Breast epithelium (tissue), 3 donors: ENCODE data around the gene GUCA1A.

Source experiments
- CTCF ChIP-seq, 3 donors: fragments of 450-650 bp; IDR thresholded peaks; one replicate each; pipeline ENCODE4 v1.5.1; 2016 to 2017; ENCODE audit warnings: antibody characterized with exemption in 3 of 3, mild to moderate bottlenecking in 3 of 3, moderate library complexity in 3 of 3
- POLR2A ChIP-seq: fragments of 450-650 bp; IDR thresholded peaks from one replicate; pipeline ENCODE4 v1.6.1; 2016; ENCODE audit warnings: antibody characterized with exemption, mild to moderate bottlenecking, moderate library complexity
- POLR2AphosphoS5 ChIP-seq, 3 donors: sonication (generic); formaldehyde crosslinking; IDR thresholded peaks; one replicate each; pipeline ENCODE4 v1.6.1; 2017; ENCODE audit warnings: antibody characterized with exemption in 3 of 3

GRCh38 chr6:42141603-42142117 lies 31.5 kb upstream of the GUCA1A start:
- TF ChIP-seq CTCF (IDR thresholded peaks at IDR 0.05) (no peak), POLR2A (no peak), POLR2AphosphoS5 (IDR thresholded peaks at IDR 0.05) (no peak)
